NOMO-1 treated with DMSO at 0.1 percent for 48 hours (cell line): ENCODE results near the gene GAS6.
A peak's percentile ranks its signal among the peaks of the same experiment; 100 is the strongest.
"Not testable (repeated sequence)": the region's sequence is repeated elsewhere in the genome, so short reads cannot be mapped to it uniquely, and the experiment has no call there.

Experiments
- DNase-seq: peaks from one replicate; lab custom pipeline; 2025; ENCODE audit not compliant: unreplicated experiment; lab: John Stamatoyannopoulos, UW

The GAS6 gene

DNA sequence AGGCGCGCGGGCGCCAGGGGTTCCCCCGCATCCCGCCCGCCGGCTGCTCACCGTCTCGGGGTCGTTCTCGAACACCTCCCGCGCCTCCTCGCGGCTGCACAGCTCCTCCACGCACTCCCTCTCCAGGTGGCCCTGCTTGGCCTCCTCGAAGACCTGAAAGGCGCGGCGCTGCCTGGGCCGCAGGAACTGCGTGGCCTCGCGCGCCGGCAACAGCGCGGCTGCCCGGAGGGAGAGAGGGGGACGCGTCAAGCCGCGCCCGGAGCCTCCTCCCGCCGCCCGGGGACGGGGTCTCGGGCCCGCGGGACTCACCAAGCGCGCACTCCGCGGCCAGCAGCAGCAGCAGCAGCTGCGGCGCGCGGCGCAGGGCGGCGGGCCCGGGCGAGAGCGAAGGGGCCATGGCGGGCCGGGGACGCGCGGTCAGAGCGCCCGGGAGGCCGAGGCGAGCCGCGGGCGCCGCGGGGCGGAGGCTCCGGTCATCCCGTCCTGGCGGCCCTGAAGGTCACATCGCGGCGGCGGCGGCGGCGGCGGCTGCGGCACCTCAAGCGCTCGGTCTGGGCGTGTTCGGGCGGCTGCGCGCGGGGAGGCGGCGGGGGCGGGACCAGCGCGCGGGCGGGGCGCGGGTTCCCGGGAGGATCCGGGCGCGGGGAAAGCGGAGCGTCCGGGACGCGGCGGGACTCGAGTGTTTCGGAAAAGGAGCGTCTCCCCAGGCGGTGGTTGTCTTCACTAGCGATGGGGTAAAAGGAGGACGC is at the start of gene GAS6:
Gene GAS6 (minus strand): TSS at position 553 of the 749 bp plus-strand sequence. CDS start 156 bp downstream, at position 397.
- peak; percentile 19 for DNase-seq

GRCh38 chr13:113913408-113913807 is 49.5 kb upstream of the GAS6 start:
- DNase-seq = not testable (repeated sequence)

DNA sequence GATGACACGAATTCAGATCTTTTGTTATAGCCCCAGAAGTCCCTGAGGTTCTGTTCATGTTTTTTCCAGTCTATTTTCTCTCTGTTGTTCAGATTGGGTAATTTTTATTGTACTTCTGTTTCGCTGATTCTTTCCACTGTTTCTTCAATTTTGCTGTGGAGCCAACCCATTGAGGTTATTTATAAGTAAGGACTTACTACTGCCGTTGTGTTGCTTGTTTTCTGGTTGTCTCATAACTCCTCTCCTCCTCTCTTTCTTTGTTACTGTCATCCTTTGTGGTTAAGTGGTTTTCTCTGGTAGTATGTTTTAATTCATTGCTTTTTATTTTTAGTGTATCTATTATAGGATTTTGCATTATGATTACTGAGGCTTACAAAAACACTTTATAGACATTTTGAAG is 48.7 kb upstream of the GAS6 start:
- no peak for DNase-seq

DNA sequence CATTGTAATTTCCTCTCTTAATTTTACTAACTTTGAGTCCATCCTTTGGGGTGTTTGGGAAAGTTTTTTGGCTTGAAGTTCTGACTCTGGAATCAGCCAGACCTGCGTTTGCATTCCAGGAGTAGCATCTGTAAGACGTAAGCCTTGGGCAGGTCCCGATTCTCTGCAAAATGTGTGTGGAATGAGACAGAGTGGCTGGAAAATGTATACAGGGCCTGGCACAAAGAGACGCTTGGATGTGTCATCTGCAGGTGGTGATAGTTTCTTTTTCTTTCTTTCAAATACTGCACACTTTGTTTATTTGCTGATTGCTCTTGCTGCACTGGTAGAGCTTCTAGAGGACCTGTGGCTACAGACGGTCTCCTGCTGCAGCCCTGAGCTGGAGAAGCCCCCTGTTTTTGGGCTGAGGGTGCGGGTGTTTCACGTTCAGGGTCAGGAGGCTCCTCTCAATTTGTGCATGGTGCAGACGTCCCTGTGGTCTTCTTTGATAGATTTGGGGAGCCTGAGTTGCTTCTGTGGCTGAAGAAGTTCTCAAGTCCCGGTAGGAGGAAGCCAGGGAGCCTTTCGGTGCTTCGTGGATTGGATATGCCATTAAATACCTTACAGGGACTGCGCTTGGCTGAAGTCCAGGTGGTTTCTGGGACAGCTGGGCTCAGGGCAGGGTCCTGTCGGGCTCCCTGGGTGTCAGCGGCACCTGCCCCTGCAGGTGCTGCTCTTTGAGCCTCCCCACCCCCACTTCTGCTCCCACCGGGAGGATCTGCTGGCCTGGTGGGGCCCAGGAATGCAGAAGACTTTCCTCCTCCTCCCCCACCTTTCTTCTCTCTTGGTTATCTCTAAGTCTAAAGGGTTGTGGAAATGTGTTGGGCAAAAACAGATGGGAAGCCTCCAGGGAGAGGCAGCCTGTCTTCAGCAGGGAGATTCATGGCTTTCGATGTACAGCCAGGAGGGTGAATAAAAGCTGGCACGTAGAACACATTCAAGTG is 44.0 kb upstream of the GAS6 start:
- DNase-seq = peak; percentile 26

DNA sequence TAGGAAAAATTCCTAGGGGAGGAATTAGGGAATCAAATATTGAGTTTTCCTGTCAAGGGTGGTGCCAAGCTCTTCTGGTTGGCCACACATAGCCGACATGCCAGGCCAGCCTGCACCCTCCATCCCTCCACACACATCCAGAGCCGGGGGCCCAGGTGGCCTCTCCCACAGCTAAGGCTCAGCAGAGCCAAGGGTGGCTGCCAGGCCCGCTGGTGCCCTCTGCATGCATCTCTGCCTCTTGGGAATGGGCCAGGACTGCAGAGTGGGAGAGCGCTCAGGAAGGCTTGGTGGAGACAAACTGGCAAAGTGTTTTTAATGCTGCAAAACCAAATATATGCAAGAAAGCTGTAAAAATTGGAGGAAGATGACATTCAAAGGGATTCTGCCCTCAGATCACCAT is 42.7 kb upstream of the GAS6 start:
- no peak for DNase-seq

DNA sequence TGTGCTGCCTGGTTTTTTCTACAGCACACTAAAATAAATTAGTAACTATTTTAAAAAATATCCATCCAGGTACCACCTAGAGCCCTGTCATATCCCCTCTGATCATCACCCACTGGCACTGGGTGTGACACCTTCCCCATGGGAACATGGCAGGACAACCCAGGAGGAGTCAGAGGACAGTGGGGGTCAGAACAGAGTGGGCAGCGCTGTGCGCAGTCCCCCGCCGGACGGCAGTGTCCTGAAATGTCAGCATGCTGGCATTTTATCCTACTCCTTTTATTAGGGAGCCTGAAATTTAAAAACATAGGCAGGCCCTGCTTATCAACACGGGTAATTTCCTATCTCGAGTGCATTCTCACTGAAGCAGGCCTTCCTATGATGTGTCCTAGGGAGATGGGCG is 42.1 kb upstream of the GAS6 start:
- DNase-seq = no peak

- DNase-seq = no peak
Observed at GRCh38 chr13:113905018-113905417, 41.1 kb upstream of the GAS6 start.

DNA sequence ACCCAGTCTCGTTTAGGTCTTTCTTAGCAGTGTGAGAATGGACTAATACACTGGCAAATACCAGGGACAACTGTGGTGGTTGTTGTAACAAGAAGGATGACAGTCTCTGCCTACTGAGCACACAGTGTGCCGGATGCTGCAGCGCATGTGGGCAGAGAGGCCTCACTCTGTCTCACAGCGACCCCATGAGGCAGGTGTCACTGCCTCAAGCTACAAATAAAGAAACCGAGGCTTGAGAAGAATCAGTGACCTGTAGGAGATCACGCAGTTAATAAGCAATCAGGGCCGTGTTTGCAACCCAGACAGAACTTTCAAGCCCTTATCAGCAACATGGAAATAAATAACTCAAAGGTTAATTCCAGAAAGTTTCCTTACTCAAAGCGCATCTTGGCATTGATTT is 40.5 kb upstream of the GAS6 start:
- no peak for DNase-seq

- no peak for DNase-seq
Observed at GRCh38 chr13:113903912-113904311, 40.0 kb upstream of the GAS6 start.

DNA sequence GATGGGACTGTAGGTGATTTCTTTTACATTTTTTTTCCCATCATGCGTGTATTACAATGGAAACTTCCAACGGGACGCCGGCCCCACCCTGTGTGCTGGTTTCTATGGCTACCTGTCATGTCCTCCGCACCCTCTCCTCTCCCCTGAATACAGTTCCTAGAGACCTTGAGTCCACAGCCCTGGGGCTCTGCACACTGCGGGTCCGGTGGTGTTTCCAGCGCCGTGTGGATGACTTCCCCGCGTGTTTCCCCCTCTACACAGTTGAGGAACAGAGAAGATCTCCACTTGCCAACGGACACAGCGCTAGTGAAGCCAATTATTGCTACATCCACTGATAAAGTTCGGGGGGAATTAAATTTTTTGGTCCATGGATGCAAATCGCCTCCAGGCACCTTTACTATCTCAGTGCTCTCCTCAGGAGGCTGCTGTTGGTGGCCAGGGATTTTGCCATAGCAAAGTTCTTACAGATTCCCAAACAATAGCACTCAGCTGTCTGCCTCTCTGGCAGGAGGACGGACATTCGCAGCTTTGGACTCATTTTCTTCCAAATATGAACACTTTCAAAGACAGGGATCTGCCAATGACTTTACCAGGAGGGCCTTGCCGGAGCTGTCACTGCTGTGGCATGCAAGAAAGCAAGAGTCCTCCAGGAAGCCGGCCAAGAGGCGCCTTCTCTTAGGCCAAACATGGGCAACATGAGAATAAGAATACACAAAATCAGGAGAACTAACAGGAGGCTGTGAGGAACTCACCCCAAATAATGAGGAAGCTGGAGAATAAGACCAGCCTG is 39.3 kb upstream of the GAS6 start:
- DNase-seq = no peak

DNA sequence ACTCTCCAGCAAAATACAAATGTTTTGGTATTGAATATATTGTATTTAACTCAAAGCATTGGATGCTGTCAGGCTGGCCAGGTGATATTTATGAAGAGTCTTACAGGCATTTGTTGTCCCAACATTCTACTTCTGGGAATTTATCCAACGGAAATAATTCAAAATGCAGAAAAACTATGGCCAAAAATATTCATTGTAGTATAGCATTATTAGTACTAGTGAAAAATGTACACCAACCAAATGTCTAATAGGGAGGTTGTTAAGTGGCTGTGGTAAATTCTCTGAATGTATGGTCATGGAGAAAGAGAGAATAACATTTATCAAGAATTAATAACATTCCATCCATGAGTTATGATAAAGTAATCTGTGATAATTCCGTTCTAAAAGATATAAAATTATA is 38.6 kb upstream of the GAS6 start:
- DNase-seq = no peak

DNA sequence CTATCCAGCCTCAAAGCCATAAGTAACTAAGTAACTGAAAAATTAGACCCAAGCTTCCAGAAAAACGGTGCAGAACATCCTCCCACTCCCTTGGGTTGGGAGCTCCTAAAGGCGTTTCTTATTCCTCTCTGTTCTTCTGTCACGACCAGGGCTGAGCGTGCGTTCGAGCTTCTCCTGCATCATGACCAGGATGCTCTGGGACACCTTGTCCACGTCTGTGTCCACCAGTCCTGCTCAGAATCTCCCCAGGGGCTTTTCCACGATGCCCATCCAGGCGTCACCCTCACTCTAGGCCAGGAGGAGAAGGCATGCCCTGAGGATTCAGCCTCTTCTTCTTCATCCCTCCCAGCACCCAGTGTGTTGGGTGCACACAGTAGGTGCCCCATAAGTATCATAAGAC is 37.8 kb upstream of the GAS6 start:
- no peak for DNase-seq

GRCh38 chr13:113901231-113901630 is 37.4 kb upstream of the GAS6 start:
- DNase-seq = no peak

DNA sequence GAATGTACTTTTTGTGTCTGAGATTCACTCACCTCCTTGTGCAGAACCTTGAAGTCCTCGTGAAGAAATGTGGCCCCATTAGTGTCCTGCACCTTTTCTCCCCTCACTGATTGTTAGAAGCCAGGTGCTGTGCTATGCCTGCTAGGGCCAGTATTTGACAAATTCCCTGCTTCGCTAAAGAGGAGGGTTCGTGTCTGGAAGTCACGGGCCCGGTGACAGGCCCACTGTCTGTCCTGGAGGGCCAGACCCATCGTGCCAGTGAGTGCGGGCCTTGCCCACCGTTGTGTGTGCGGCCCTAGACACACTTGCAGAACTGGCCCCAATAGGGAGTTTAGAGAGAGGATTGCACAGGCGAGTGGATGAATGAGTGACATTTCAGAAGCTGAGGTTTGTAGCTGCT is 36.8 kb upstream of the GAS6 start:
- DNase-seq = no peak

GRCh38 chr13:113898391-113898790 is 34.5 kb upstream of the GAS6 start:
- no peak for DNase-seq

DNA sequence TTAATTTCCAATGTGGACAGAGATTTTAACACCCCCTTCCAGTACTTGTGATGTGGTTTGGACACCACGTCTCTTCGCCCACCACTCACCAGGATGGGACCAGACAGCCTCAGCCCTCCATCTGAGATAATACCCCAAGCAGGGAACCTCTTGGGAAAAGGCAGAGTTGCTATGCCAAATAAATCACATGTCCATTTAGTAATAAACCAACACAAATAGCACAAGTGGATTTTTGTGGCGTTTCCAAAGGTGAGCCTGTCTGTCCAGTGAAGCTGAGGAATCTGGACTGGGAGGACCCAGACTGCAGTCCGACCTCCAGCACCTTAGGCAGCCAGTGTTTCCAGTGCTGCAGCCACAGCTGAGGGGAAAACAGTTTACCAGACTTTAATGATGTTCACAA is 34.1 kb upstream of the GAS6 start:
- no peak for DNase-seq

GRCh38 chr13:113897161-113897560 is 33.3 kb upstream of the GAS6 start:
- DNase-seq = no peak

GRCh38 chr13:113895436-113895835 is 31.6 kb upstream of the GAS6 start:
- no peak for DNase-seq

- DNase-seq = no peak
Observed at GRCh38 chr13:113890774-113891480, 27.1 kb upstream of the GAS6 start.

DNA sequence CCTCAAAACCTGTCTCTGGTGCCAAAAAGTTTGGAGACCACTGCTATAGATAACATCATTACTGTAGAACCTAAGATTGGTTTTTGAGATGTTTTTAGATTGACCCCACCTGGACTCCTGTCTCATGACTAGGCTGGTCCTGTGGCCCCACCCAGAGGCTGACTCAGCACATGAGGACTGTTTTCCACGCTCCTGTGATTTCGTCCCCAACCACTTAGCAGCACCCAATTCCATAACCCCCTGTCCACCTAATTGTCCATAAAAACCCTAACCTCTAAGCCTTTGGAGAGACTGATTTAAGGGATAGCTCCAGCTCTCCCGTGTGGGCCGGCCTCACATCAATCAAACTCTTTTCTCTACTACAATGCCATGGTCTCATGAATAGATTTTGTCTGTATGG is 25.6 kb upstream of the GAS6 start:
- DNase-seq = no peak
